Stomach (tissue), 4 donors: ENCODE data around the gene KLHL3.

Experiments used
- CTCF ChIP-seq, 7 experiments: fragments of 450-650 bp in 4 of 7; fragments of 200-600 bp in 3 of 7; sonication (generic) in 3 of 7; IDR thresholded peaks; one replicate each; pipeline ENCODE4 v1.5.1; 2016 to 2019; ENCODE audit warnings: antibody characterized with exemption in 7 of 7, control low read depth in 2 of 7, mild to moderate bottlenecking in 1 of 7
- POLR2A ChIP-seq, 4 donors: fragments of 450-650 bp; IDR thresholded peaks; one replicate each; pipeline ENCODE4 v1.6.1; 2016; ENCODE audit warnings: antibody characterized with exemption in 4 of 4, control low read depth in 2 of 4, mild to moderate bottlenecking in 1 of 4, moderate library complexity in 1 of 4

- no peak for TF ChIP-seq CTCF (IDR thresholded peaks at IDR 0.05)
- TF ChIP-seq POLR2A (IDR thresholded peaks at IDR 0.05) = no peak
Measured at GRCh38 chr5:137657073-137657472, 78.8 kb downstream of the KLHL3 start.
